ENCODE results near the gene CPA1.
A peak's percentile ranks its signal among the peaks of the same experiment; 100 is the strongest.

Gene CPA1

DNA sequence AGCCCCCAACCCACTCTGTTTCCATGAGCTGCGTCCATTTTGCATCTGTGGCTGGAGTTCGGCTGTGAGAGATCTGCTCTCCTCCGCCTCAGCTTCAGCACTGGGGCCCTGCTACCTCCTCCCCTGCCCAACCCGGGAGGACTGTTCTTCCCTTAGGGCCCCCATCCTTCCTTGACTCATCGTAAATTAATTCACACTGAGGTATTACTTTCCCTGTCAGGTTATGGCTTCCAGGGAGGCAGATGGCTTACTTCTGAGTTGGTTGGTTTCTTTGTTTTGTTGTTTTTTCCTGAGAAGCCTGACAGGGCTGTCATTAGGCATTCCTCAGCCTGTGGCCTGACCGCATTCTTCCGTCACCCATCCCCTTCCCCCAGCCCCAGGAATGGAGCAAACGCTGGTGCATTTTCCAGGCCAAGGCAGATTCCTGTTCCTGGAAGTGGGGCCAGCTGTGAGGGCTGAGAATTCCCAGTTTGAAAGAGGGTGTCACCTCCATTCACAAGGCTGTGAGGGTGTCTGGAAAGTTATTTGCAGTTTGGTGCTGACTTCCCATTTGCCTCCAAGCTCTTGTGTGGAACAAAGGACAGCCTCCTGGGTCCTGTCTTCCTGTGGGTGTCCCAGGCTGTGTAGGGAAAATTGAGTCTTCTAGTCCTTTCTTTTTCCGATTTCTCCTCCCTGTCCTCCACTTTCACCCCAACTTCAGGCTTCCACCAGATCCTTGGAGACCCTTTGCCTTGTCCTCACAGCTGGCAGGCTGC lies 24.0 kb upstream of the CPA1 start:
- DNase-seq = peak in 1 of 2 experiments; percentile 22

DNA sequence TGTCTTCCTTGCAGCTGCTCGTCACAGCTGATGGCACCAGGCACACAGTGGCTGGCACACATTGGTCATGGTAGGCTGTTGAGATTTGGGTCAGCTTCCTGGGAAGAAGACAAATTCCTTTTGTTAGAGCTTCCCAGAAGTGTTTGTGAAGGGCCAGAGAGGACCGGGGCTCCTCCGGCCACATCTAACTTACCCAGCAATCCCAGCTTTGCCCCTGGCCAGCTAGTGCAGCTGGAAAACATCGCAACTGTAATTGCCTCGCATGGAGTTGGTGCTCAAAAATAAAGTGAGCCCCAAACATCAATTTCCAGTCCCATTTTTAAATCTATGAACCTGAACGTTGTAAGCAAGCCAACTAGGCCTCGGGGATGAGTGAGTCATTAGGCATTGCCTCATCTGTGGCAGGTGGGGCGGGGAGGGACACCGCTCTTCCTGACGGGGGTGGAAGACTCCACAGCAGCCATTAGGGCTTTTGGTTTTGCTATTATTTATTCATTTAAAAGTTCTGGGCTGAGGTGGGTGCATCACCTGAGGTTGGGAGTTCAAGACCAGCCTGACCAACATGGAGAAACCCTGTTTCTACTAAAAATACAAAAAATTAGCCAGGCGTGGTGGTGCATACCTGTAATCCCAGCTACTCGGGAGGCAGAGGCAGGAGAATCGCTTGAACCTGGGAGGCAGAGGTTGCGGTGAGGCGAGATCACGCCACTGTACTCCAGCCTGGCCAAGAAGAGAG lies 23.2 kb upstream of the CPA1 start:
- DNase-seq = no peak

DNA sequence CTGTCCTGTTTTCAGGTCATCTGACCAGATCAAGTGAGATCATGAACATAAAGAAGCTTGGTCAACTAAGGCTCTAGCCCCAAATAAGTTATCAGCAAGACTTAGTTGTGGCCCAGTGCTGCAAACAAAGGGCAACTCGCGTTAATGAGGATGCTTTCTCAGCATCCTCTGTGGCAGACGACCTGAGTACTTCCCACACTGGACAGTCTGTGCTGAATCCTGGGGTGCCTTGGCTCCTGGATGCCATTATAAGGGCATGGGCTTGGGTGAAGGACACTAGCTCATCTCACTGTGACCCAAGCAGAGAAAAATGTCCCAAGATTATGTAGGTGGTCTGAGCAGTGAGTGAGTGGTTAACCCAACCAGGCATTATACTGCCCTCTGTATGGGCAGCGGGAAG lies 21.8 kb upstream of the CPA1 start:
- DNase-seq = no peak

DNA sequence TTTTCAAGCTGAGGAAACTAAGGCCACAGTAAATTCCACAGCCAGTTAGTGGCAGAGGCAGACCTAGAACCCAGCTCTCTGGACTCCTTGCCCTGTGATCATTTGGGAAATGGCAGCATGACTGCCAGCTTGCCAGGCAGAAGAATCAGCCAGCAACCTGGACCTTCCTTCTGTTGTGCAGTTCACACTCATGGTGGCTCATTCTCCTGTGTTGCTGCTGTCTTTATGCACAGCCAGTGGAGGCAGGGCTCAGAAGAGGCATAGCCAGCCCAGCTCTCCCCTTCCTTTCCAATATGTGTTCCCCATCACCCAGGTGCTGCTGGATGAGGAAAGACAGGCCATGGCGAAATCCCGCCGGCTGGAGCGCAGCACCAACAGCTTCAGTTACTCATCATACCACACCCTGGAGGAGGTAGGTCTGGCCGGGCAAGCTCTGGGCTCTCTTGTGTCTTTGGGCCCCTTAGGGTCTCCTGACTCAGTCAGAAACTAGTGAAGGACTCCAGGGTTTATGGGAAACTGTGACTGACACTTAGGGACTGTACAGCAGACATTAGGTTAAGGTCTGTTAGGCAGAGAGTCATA lies 20.9 kb upstream of the CPA1 start:
- DNase-seq = no peak

DNA sequence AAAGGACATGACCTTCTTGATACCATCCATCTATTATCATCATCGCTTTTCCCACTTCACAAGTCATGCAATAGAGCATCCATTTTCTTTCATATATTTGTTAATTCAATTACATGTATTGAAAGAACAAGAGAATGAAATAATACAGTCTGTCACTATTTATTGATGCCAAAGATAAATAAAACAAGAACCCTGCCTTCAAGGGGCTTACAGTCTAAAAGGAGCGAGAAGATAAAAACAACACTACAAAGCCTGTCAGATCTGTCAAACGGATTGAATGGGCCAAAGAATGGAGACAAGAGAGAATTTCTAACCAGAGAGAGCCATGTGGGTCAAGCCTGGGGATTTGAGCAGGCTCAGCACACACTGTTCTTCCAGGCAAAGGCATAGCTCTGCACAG lies 19.8 kb upstream of the CPA1 start:
- DNase-seq = no peak

DNA sequence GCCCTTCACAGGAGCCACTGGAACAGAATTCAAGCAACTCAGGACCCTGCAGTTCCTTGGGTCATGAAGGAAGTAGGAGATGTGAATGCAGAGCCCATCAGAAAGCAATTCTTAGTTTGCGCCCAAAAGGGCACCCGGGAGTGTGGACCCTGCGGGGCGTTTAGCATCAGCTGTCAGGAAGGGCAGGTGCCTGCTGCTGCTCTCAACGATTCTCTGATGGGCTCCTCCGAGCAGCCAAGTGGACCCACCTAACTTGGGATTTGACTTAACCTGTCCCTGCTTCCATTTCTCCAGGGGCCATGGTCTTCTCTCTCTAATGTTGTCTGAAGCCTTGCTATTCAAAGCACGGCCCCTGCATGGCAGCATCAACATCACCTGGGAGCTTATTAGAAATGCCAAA lies 18.6 kb upstream of the CPA1 start:
- no peak for DNase-seq

DNA sequence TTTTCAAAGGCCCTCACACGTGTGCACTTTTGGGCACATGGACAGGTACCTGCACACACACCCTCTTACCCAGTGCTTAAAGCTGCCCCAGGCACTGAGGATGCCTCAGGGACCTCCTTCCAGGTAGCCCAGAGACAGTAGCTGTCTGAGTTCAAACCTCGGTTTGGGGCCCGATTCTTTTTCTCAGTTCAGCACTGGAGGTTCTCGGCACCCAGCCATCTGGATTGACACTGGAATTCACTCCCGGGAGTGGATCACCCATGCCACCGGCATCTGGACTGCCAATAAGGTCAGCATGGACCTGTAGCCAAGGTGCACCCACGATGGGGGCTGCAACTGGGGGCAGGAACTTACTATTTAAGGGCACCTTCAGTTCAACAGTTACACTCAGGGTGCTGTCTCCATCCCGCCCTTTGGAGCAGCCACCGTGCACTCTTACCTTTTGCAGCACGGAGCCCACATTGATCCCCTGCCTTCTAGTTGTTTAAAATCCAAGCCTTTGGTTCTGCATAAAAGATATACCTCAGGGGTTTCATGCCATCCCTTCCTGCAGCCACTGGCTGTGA lies 18.0 kb upstream of the CPA1 start:
- DNase-seq = no peak

DNA sequence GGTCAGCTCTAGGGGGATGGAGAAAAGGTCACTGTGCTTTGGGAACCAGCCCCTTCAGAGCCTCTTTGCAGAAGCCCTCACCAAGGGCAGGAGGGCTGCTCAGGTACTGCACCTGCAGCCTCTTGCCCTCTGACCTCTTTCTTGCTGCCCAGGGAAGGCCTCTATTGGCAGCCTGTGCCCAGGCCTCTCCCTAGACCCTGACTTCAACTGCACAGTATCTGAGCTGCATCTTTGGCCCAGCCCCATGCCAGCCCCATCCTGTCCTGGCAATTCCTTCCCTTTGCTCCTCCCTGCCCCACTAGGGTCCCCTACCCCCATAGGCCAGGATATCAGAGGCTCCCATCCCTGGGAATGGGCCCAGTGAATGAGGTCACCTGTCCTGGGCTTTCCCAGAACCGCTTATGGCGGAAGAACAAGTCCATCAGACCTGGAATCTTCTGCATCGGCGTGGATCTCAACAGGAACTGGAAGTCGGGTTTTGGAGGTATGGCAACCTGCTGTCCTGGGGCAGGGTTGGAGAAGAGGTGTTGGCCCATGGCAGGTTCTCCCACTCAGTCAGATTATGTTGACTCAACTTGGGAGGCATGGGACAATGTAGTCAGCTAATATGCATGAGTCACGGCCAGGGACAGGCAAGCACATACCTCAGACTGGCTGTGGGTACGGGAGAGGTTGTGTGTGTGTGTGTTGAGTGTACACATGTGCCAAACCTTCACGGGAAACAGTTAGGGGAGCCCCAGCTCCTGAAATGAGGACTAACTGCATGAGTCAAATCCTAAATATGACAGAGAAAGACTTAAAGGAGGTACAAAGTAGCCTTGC lies 17.1 kb upstream of the CPA1 start:
- DNase-seq = no peak

DNA sequence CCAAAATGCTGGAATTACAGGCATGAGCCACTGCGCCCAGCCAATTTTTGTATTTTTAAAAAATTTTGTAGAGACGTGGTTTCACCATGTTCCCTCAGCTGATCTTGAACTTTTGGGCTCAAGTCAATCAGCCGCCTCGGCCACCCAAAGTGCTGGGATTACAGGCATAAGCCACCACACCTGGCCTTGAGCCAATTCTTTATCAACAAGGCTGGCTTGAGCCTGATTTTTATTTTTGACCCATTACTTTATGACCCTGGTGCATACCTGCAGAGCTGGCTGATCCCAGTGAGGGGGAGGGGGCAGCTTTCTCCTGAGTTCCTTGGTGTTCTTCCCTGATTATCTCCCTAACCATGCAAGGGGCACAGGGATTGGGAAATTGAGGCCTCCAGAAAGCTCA lies 15.8 kb upstream of the CPA1 start:
- DNase-seq = peak in 1 of 2 experiments; percentile 11

DNA sequence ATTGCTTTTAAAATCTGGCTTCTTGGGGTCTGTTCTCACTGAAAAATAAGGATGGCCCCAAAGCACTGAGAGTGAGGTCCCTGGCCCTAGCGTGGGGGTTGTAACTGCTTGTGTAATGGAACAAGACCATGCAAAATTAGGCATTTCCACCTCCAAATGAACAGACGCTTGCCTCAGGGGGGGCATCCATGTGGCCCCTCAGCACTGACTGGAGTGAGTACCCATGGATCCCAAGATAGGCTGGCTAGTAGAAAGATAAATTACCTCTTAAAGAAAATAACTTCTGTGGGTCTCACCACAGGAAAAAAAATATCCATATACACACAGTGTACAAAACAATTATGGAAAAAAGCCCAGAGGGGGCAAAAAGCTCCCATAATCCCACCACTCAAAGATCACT lies 15.2 kb upstream of the CPA1 start:
- DNase-seq = peak in 1 of 2 experiments; percentile 54

DNA sequence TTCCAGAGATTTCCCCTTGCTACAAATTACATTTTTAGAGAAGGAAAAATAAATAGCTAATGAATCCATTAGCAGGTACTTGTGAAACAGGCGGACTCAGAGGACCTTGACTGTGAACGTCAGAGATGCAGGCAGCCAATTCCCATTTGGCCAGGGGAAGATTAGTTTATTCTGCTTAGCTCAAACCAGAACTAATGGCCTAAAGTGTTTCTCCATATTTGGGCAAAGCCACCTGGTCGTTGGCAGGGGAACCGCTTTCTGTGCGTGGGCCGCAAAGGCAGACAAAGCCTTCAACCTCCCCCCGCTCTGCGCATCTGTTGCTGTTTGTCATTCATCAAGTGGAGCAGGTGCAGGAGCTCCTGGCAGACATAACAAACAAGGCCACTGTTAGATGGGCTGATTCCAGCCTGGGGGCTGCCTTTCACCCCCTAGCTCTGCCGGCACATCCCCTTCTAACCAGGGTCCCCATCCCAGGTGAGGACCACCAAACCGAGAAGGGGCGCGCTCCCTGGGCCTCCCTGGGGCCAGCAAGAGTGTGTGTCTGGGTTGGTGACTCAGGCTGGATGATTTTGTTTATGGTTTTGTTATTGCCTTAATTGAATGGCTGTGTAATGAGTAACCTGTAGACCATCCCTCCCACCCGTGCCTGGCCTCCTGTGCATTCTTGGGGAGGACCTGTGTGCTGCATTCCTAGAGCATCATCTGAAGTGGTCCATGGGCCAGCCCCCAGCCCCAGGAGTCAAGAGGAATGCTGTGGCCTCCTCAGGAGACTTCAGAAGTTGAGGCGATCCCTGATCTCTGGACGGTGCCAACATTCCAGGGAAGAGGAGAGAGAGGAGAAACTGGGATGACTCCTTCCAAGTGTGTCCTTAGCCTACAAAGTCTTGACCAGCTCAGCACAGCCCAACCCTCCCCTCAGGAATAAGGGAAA lies 14.5 kb upstream of the CPA1 start:
- DNase-seq = peak; percentile 99

DNA sequence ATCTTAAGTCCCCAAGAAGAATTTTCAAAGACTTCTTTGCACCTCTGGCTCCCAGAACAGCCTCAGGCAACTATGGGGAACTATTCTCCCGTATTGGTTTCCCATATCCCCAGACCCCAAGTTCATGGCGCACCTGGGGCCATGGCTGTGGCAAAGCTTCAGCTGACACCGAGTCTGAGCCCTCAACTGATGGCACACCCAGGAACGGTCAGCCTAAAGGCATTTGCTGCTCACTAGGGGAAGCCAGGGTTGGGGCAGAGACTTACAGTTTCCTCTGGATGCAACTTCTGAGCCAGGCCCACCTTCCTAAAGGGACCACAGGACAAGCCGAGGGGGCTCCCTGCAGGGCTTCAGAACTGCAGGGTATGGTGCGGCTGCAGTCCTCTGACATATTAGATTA lies 13.7 kb upstream of the CPA1 start:
- DNase-seq = no peak

DNA sequence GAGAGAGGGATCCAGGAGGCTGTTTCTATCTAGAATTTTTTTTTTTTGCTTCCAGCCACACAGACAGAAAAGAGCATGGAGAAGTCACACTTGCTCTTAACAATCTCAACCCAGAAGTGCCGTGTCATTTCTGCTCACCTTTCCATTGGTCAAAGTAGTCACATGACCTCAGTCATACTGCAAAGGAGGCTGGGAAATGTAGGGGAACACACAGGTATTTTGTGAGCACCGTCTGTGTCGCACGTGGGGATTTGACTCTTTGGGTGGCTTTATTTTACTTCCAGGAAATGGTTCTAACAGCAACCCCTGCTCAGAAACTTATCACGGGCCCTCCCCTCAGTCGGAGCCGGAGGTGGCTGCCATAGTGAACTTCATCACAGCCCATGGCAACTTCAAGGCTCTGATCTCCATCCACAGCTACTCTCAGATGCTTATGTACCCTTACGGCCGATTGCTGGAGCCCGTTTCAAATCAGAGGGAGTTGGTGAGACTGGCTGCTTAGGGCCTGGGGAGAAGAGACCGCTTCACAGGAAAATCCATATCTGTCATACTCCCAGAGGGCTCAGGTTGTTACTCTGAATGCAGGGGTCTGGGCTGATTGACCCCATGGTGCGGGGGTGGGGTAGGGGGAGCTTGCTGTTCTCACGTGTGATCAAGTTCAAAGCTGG lies 13.1 kb upstream of the CPA1 start:
- no peak for DNase-seq

DNA sequence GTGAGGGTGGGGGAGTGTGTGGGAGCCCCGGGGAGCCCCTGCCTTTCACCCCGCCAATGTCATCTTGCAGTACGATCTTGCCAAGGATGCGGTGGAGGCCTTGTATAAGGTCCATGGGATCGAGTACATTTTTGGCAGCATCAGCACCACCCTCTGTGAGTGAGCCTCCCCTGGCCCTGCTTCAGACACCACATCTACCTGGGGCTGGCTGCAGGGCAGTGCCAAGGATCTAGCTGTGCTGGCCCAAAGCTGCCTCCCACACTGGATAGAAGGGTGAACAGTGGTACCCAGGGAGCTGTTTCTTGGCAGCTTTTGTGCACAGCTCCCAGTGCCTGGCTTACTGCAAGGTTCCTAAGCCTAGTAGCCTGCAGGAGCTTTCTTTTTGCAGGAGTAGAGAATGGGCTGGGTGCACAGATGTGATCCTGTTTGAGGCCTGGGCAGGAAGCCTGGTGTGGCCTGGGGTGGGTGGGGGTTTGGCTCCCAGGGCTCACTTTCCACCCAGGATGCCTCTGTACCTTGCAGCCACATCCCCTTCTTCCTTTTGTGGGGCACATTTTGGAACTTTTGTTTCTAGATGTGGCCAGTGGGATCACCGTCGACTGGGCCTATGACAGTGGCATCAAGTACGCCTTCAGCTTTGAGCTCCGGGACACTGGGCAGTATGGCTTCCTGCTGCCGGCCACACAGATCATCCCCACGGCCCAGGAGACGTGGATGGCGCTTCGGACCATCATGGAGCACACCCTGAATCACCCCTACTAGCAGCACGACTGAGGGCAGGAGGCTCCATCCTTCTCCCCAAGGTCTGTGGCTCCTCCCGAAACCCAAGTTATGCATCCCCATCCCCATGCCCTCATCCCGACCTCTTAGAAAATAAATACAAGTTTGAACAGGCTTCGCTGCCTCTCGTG lies 12.2 kb upstream of the CPA1 start:
- no peak for DNase-seq

DNA sequence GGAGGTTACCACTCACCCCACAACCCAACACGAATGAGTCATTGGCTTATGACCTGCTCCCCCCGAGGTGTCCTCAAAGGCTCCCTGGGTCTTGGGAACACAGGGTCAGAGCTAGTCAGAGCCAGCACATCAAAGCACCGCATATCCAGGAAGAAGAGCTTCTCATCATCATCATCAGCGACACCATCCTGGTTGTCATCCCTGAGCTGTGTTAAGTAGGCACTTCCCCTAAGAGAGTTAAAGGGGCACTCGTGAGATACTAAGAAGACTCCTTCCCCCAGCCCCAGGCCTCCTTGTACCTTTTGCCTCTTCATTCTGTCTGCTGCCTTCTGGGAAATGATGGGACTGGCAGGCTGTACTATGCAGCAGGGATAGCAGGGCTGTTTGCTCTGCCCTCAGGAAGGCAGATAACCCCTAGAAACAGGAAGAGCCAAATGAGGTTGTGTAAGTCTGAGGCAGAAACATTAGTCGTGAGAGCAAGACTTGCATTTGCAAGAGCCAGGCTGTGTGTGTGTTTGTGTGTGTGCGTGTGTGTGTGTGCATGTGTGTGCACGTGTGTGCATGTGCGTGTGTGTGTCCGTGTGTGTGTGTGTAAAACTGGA lies 11.1 kb upstream of the CPA1 start:
- no peak for DNase-seq

DNA sequence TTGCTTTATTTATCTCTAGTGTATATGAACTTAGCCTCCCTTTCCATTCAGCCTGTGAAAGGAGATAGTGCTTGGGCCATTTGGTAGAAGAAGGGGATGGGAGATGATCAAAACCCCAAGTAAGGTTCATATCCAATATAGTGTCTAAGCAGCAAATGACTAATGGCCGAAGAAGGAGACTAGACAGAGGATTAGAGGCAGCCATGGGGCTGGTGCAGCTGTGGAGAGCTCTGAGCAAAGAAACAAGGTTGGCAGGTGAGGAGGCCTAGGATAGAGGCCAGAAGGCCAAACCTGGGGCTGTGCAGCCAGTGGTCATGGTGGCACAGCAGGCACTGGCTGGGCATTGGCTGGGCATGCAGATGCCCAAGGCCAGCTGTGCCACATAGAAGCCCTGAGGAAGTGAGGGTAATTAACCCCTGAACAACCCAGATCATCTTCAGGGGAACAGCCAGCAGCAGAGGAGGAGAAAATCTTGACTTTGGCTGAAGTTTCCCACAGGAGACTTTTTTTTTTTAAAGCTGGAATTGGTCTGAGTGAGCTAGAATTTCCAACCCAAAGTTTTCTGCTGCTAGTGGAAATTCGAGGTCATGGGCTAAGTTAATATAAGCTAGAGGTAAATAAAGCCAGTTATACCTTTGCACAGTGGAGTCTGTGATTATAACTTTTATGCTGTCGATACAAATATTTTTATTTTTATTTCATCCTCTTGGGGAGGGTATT lies 10.3 kb upstream of the CPA1 start:
- DNase-seq = no peak

DNA sequence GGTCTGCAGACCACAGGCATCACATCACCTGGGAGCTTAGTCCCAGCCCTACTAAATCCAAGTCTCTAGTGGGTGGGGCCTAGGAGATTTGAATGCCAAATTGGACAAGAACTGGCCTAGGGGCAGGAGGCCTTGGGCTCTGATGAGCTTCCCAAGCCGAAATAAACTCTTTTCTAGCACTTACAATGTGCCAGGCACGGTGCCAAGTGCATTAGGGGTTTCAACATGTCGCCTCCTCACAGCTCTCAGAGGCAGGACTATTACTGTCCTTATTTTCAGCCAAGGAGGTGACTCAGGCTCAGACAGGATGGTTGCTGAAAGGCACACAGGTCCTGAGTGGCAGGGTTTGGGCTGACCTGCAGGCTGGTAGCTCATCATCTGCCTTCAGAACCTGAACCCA lies 9.2 kb upstream of the CPA1 start:
- DNase-seq = no peak

DNA sequence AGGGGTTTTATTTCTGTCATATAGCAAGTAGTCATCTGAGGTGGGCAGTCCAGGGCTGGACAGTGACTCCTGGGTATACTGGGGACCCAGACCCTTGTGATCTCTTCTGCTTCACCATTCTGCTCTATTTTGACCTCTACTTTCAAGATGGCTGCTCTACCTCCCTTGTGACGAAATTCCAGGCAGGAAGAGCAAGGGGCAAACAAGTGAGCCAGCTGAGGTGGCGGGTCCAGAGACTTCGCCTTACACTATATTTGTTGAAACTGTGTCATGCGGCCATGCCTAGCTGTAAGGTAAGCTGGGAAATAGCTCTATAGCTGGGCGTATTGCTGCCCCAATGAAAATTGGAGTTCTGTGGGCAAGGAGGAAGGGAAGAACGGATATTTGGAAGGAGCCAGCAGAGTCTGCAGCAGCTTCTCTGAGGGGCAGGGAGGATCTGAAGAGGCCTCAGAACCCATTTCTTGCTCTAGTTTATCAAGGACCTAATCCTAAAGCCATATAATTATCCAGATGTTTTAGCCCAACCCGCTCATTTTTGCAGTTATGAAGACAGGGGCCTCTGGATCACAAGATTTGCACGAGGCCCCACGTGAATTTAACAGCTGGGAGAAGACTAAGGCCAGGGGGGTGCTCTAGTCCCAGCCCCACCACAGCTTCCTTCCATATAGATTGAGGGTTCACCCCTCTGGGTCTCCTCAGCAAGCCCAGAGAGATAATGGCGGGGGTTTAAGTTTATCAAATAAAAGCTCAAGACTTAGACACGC lies 7.7 kb upstream of the CPA1 start:
- DNase-seq = no peak

Data from NCI-H524 (cell line).